GM19372 (cell line): ENCODE measurements around the gene ZFAND3.

Source experiments
- ATAC-seq: cut with Tn5 transposase; IDR thresholded peaks from one replicate; pipeline ENCODE4 v1.9.1; 2021; ENCODE audit warnings: mild to moderate bottlenecking, low read depth, moderate library complexity; ENCODE audit not compliant: unreplicated experiment

The ZFAND3 gene

DNA sequence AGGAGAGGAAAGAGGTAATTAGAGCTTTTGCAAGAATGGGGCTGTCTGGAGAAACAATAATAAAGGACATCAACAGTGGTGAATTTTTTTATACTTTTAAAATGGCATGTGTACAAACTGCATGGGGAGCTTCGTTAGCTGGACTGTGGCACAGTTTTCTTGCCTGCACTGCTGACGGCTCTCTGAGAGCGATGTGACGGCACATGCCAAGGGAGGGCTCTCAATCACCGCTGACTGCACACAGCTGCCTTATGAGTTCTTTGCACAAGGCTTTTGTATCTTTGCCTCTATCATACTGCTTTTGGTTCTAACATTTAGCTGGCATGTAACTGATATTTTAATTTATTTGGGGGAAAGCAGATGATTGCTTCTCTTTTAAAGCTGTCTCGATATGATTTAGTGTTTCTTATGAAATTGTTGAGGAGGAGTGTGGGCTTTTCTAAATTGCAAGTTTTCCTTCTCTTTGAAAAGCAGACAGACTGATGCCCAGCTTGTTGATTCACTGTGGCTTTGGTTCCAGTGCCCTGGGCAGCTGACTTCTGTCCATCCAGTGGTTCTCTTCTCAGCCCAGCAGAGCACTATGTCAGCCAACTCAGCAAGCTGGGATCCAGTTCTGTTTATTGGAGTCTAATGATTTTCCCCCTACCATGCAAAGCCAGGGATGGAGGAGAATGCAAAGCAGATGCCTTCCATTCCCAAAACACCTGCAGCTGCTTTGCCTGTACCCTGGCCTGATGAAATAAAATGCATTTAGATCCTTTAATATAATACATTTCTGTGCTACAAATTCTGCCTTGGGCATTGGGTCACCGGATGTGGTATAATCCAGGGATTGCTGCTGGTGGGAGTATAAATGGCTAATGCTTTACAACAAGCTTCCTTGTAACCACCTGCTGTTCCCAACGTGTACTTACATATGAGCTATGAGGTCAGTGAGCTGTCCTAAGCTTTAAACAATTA, 323.9 kb downstream of the ZFAND3 start:
- no peak for ATAC-seq

DNA sequence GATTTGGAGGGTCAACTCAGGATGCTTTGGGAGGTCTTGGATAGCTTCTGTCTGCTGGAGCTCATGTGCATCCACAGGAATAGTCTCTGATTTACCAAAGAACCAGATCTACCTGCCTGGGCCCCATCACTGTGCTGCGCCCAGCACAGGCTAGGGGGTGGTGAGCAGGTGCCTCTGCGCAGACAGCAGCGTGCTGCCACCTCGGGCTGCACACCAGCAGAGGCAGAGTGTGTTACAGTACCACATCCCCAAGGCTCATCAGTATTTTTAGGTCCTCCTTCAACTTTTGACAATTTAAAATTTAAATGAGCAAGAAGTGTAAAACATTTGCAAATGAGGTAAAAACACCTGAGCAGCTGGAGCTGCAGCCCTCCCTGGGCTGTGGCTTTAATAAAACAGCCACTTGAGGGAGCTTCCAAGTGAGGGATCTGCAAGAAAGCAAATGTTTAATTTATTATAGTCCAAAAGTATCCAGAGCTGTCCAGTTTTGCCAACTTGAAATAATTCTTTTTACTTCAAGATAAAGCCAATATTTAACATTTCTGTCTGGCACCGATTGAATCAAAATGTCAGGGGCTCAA, 324.9 kb downstream of the ZFAND3 start:
- ATAC-seq: no peak

DNA sequence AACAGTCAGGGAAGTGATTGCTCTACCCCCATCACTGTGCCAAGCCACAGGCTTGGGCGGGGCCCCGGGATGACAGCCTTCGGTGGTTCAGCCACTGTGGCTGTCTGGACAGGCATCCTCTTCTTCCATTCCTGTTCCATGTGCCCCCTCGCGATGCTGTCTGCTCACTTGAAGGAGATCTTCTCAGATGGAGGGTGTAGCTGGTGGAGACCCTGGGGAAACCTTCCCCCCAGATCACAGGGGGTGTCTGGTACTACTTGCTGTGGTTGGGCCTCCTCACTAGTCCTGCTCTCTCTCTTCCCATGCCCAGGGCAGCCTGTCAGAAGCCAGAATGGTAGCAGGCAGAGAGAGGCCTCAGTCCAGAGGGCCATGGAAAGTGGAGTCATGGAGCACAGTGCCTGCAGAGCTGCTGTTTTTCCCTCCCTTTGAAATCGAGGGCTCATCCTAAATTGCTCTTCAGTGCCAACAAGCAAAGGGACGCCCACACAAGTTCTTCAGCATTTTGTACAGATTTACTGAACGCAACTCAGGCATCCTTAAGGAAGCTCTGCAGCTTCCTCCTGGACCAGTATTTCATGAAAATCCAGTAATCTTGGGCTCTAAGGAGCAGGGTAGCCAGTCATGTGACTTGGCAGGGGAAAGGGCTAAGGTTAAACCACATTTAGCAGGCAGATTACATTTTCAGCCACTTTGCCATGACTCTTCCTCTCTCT, 326.6 kb downstream of the ZFAND3 start:
- ATAC-seq: no peak

DNA sequence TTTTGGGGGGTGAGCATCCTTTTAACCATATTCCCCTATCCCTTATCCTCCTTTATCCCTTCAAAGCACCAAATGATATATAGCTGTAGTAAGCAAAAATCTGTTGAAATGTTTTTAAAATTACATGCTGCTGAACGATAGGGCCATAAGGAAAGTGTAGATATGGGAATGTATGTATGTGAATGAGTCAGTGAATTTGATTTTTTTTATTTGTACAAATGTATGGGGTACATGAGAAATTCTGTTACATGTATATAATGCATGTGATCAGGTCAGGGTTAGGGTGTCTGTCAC, 327.2 kb downstream of the ZFAND3 start:
- no peak for ATAC-seq

DNA sequence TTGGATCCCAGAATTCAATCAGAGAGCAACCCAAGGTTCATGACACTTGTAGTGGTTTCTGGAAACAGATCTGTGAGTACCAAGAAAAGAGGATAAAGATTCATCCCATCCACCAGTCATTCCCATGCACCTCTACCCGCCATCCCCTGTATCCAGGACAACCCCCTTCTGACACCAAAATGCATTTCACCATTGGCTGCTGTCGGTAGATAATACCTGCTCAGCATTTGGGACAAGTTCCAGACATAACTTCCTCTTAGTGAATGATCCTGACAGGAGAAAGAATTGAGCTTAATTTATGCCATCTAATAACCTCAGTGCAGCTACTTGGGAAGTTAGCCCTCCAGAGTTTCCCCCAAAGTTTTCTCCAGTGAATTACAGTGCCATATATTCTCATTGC, 329.1 kb downstream of the ZFAND3 start:
- no peak for ATAC-seq

- no peak for ATAC-seq
These were observed 330.0 kb downstream of the ZFAND3 start for GRCh38 chr6:38149531-38149930.

DNA sequence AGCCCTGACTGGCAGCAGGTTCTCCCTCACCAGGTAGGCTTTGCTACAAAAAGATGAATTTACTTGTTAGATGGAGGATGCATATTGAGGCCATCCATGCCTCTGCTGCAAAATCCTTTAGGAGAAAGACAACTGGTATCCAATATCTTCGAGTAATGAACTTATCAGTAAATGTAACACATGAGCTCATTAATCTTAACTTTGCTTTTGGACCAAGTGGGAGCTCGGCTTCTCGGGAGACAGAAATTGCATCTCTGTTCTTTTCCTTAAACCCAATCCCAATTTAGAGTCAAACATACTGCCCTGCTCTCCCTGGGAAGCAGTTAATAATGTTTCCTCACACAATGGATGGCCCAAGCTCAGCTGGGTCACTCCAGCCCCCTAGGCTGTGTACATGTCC, 330.5 kb downstream of the ZFAND3 start:
- no peak for ATAC-seq

DNA sequence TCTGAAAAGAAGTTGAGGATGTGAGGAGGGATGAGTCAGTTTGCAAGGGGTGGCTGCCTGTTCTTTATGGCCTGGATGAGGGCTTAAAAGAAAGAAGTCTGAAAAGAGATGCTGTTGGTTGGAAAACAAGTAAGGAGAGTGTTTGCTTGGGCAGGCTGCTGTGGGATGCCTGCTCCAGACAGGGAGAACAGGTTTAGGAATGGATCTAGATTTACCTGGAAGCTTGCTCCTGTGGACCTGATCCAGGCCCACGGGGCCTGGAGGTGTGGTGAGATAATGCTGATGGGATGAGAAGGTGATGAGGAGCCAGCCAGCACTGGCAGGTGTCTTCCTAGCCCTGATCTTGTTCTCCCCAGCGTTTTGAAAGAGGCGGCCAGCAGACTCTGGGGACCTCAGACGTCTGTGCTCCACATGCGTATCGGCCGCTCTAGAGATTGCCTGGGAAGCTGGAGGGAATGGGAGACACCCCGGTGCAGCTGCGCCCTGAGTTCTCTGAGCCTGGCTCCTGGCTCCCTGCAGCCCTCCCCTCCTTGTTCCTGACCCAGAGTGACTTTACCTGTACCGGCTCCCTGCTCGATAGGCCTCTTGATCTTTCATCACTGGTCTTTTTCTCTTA, 331.3 kb downstream of the ZFAND3 start:
- no peak for ATAC-seq

- ATAC-seq: no peak
These were observed 332.3 kb downstream of the ZFAND3 start for GRCh38 chr6:38151580-38152500.

DNA sequence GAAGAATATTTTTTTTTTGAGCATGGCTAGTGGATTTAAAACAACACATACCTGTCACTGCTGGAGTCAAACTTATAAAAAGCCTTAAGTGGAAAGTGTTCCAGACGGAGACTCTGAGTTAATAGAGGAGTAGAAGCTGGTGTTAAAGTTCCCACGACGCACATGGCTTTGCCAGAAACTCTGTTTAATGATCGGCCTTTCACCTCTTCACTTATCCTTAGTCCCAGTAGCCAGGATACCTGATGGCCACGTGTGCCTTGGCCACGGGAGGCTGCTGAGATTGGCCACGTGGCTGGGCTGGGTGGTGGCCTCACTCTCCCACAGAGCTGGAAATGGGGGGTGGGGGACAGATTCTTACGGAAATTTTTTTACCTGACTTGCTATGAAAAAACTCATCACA, 333.1 kb downstream of the ZFAND3 start:
- ATAC-seq: no peak

GRCh38 chr6:38153076-38153797, 333.7 kb downstream of the ZFAND3 start:
- no peak for ATAC-seq

DNA sequence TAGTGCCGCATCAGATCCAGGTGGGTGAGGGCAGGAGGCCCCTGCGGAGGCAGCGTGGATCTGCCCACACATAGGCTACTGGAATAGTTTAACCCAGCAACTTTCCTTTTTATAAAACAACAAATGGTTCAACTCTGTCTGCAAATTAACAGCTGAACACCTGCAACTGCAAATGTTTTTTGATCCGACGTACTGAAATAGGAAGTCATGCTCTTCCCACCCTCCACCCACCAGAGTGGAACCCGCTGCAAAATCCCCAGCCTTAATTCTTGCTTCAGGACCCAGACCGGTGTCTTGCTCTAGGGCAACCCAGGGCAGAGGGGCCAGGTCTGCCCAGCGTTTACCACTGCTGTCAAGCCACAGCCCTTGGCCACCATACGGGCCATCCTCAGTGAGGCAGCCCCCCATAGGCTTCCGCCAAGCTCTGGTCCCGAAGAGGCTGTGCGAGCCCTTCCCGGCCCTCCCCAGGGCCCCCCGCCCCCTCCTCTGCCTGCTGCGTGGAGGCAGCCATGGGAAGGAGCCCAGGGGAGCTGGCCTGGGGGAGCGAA, 334.3 kb downstream of the ZFAND3 start:
- ATAC-seq: no peak

DNA sequence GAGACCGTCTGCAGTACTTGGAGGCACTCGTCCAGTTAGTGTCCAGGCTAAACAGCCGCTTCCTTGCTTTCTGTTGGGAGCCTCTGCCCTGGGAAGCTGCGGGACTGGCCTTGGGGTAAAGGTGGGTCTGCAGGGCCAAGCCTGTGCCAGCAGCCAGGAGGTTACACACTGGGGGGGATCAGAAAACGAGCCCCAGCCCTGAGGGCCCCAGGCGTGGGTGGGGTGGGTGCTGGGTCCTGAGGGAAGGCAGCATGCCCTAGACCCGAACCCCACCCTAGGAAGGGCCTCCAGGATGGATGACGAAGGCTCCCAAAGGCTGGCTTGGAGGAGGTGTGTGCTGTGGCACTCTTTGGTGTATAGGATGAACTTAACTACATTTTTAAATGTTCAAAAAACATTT, 335.2 kb downstream of the ZFAND3 start:
- no peak for ATAC-seq

- ATAC-seq: no peak
These were observed 335.6 kb downstream of the ZFAND3 start for GRCh38 chr6:38155144-38155543.

GRCh38 chr6:38155621-38156204, 336.2 kb downstream of the ZFAND3 start:
- no peak for ATAC-seq

- ATAC-seq: no peak
These were observed 337.5 kb downstream of the ZFAND3 start for GRCh38 chr6:38156818-38157565.

GRCh38 chr6:38157905-38158304, 338.4 kb downstream of the ZFAND3 start:
- ATAC-seq: no peak

DNA sequence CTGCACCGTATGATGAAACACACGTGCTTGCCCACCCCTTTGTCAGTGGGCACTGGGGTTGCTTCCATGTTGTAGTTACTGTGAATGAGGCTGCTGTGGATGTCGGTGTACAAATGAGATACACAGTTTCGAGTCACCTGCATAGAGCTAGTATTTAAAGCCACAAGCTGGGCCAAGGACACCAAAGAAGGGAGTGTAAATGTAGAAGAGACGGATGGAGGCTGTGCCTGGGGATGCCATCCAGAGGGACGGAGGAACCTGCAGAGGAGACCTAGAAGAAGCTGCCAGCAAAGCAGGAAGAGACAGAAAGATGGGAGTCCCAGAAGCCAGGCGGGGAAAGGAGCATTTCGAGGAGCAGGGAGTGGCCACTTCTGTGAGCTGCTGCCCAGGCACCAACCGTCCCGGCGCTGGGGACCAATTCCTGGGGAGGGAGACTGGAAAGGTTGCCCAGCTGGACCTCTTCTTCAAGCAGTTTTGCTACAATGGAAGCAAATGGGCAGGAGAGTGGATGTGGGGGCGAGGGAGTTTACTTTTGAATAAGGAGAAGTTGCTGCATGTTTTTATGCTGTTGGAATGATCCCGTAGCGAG, 339.3 kb downstream of the ZFAND3 start:
- ATAC-seq: no peak
